Measurements from ENCODE around the gene ZNF532.

The ZNF532 gene

GRCh38 chr18:58870621-58871020 is 5.9 kb downstream of the ZNF532 start:
- DNase-seq = no peak

- no peak for DNase-seq
These were observed 7.1 kb downstream of the ZNF532 start for GRCh38 chr18:58871514-58872420.

DNA sequence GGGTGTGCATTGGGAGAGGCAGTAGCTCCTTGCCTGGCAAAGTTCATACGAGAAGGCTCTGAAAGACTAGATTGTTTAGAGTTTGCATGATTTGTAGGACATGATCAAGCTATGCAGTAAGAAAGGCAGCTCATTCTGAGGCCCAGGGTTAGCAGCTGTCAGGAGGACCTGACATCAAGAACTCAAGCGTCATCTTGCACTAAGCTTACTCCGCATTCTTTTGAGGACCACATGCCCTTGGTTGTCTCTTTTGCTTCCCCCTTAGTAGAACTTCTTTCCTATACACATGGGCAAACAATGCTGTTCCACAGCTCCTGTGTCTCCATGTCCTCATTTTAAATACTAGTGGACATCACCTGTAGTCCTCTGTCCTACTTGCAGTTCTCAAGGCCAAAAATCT is 14.0 kb downstream of the ZNF532 start:
- no peak for DNase-seq

DNA sequence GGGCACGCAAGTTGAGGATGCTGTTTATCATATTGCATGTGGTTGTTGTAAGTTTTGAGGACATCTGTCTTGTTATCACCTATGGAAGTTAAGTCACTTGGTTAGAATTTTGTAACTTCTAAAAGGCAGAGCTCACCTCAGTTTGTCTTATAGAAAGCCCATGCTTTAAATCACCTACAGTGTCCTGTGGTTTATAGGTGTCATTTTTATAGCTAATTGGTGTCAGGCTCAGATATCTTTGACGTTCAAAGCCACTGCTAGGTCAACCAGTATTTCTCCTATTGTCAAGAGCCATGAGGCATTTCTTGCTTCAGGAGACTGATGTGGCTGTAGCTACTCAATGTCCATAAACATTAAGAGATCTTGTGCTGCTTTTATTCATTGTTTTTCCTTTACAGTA is 16.8 kb downstream of the ZNF532 start:
- no peak for DNase-seq

- DNase-seq = peak; percentile 89
These were observed 17.4 kb downstream of the ZNF532 start for GRCh38 chr18:58882044-58882443.

- DNase-seq = peak; percentile 78
These were observed 18.0 kb downstream of the ZNF532 start for GRCh38 chr18:58882686-58883085.

DNA sequence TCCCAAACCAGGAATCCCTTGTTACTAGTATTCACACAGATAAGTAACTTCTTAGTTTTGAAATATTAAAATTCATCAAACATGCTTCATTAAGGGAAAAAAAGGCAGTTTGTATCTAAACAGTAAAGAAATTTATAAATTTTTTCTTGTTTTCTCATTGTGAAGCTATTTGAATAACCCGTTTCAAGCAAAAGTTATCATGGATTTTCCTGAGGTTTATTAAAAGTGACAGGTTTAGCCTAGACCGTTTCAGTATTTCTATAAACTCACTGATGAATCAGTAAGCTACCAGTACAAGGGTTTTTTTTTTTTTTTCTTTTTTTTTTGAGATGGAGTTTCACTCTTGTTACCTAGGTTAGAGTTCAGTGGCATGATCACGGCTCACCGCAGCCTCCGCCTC is 20.0 kb downstream of the ZNF532 start:
- DNase-seq = no peak

- DNase-seq = no peak
These were observed 21.8 kb downstream of the ZNF532 start for GRCh38 chr18:58886431-58886830.

DNA sequence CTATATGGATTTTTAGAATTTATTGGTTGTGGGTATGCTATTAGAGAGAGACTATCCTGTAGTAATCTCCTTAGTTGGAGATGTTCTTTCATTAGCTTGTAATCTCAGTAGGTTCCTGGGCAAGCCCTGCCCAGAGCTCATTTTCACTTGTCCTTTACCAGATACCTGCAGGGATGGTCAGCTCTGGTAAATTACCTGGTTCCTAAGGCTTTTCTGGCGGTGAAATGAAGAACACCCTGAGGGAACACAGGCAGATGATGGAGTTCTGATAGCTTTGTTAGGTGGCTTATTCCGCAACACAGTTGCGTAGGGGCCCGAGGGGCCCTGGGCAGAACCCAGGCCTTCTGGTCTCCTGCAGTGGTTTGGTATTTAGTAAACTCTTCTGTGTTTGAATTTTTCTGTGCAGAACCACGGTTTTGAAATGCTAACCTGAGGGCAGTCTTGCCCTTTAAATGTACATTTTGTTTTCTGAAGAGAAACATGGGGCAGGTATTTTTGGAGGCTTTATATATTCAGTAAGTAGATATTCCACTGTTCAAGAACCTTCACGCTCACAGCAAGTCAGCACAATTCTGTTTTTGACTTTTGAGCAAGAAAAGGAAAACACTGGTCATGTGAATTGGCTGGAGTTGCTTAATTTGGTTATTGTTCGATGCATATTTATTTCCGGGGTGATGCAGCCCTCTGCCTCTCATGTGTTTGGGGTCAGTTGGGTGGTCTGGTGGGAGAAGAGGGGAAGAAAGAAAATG is 22.4 kb downstream of the ZNF532 start:
- no peak for DNase-seq

GRCh38 chr18:58887613-58887963 is 22.9 kb downstream of the ZNF532 start:
- peak; percentile 72 for DNase-seq

GRCh38 chr18:58891776-58892175 is 27.1 kb downstream of the ZNF532 start:
- DNase-seq = no peak

GRCh38 chr18:58892488-58892887 is 27.8 kb downstream of the ZNF532 start:
- no peak for DNase-seq

DNA sequence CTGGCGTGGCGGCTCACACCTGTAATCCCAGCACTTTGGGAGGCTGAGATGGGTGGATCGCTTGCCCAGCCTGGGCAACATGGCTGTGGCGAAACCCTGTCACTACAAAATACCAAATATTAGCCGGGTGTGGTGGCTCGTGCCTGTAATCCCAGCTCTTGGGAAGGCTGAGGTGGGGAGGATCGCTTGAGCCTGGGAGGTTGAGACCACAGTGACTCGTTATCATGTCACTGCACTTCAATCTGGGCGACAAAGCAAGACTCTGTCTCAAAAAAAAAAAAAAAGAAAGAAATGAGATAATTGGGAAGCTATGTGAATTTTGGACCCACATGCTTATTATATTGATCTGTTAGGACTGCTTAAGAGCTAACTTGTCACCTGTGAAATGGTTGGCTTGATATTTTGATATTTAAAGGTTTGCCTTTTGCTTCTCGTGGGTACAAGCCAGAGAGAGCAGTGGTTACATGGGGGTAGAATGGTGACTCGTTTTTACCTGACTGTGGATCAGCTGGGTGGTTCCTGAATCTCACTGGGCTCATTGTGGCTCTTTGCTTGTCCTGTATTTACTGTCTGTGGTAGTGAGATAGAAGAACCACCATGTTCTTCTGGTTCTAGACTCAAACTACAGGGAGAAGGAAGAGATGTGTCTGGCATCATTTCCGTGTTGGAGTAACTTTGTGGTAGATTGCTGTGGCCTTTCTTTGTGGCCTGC is 28.9 kb downstream of the ZNF532 start:
- peak; percentile 88 for DNase-seq

- DNase-seq = no peak
These were observed 30.3 kb downstream of the ZNF532 start for GRCh38 chr18:58894930-58895329.

- DNase-seq = no peak
These were observed 30.7 kb downstream of the ZNF532 start for GRCh38 chr18:58895385-58895784.

- no peak for DNase-seq
These were observed 31.6 kb downstream of the ZNF532 start for GRCh38 chr18:58896268-58896667.

GRCh38 chr18:58896734-58897508 is 32.2 kb downstream of the ZNF532 start:
- DNase-seq = no peak

- DNase-seq = no peak
These were observed 33.5 kb downstream of the ZNF532 start for GRCh38 chr18:58898010-58898799.

- peak; percentile 60 for DNase-seq
These were observed 35.5 kb downstream of the ZNF532 start for GRCh38 chr18:58900015-58900649.

DNA sequence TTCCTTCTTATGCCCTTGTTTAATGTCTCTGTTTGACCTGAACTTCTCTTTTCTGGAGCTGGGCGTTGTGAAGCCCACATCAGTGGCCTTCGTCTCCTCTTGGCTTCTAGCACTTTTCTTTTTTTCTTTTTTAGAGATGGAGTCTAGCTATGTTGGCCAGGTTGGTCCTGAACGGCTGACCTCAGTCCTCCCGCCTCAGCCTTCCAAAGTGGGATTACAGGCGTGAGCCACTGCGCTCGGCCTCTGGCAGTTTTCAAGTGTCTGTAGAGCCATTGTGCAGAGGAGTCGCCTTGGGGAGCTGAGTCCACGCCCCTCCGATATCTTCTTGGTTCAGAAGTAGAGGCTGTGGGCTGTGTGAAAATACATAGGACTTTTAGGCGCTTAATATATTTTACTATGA is 36.5 kb downstream of the ZNF532 start:
- DNase-seq = no peak

GRCh38 chr18:58901783-58902182 is 37.1 kb downstream of the ZNF532 start:
- DNase-seq = no peak

All from fibroblast of skin of back (primary cell).